ENCODE measurements around the gene DNAJC4.

DNAJC4 gene

GRCh38 chr11:64275841-64276240, 45.5 kb downstream of the DNAJC4 start:
- DNase-seq (ENCODE audit: insufficient read length) (no peak), FAIRE-seq (no peak)
- no peak for TF ChIP-seq TAF1 (IDR thresholded peaks at IDR 0.05; ENCODE audit: borderline replicate concordance, low read depth, low read length)
- TF ChIP-seq POLR2AphosphoS5 (IDR thresholded peaks at IDR 0.05; ENCODE audit: low read depth, low read length): no peak
- no peak for TF ChIP-seq POLR2A (IDR thresholded peaks at IDR 0.05; ENCODE audit: low read depth, low read length)

- TF ChIP-seq POLR2AphosphoS5 (IDR thresholded peaks at IDR 0.05; ENCODE audit: low read depth, low read length) (no peak), TAF1 (IDR thresholded peaks at IDR 0.05; ENCODE audit: borderline replicate concordance, low read depth, low read length) (no peak), POLR2A (IDR thresholded peaks at IDR 0.05; ENCODE audit: low read depth, low read length) (no peak)
- DNase-seq (ENCODE audit: insufficient read length) (no peak), FAIRE-seq (no peak)
These were observed 46.5 kb downstream of the DNAJC4 start for GRCh38 chr11:64276653-64277431.

GRCh38 chr11:64278576-64279190, 48.3 kb downstream of the DNAJC4 start:
- no peak for DNase-seq (ENCODE audit: insufficient read length)
- FAIRE-seq: no peak
- TF ChIP-seq POLR2AphosphoS5 (IDR thresholded peaks at IDR 0.05; ENCODE audit: low read depth, low read length): no peak
- no peak for TF ChIP-seq POLR2A (IDR thresholded peaks at IDR 0.05; ENCODE audit: low read depth, low read length)
- no peak for TF ChIP-seq TAF1 (IDR thresholded peaks at IDR 0.05; ENCODE audit: borderline replicate concordance, low read depth, low read length)

GRCh38 chr11:64281957-64282770, 51.8 kb downstream of the DNAJC4 start:
- TF ChIP-seq POLR2AphosphoS5 (IDR thresholded peaks at IDR 0.05; ENCODE audit: low read depth, low read length) (no peak), POLR2A (IDR thresholded peaks at IDR 0.05; ENCODE audit: low read depth, low read length) (no peak), TAF1 (IDR thresholded peaks at IDR 0.05; ENCODE audit: borderline replicate concordance, low read depth, low read length) (no peak)
- no peak for FAIRE-seq
- DNase-seq (ENCODE audit: insufficient read length): no peak

- no peak for TF ChIP-seq POLR2AphosphoS5 (IDR thresholded peaks at IDR 0.05; ENCODE audit: low read depth, low read length)
- no peak for DNase-seq (ENCODE audit: insufficient read length)
- FAIRE-seq: peak; percentile 58
These were observed 52.7 kb downstream of the DNAJC4 start for GRCh38 chr11:64283092-64283491.
